Endothelial cell of umbilical vein (primary cell): Measurements from ENCODE around the gene CPLANE2. TPM values are rescaled to one million over a fixed set of nuclear protein-coding genes. Genes with fewer than 3 reads are reported as not detected.

ENCODE experiments used
- BruUV-seq: library from RNA; stranded (reverse); fragments of 400-500 nt; replicated peaks from 2 replicates; lab custom pipeline; 2021; lab: Mats Ljungman, UMichigan
- CTCF ChIA-PET: fragments of 300-600, 350-600 bp; sonication (Branson Sonifier 250); formaldehyde crosslinking; loops from one replicate; lab custom pipeline; 2021; ENCODE audit warnings: antibody characterized with exemption, inconsistent platforms; lab: Charles Lee
- POLR2A ChIA-PET: fragments of 300-600, 350-600 bp; sonication (Branson Sonifier 250); formaldehyde crosslinking; loops from one replicate; lab custom pipeline; 2021; ENCODE audit warnings: antibody characterized with exemption, inconsistent platforms; lab: Charles Lee
- DNase-seq: peaks from one replicate; pipeline ENCODE4 v3.0.0-alpha.2; 2011; ENCODE audit warnings: low read depth, low spot score
- FAIRE-seq: peaks from 2 replicates; lab custom pipeline; 2011; peaks lifted over from hg19 to GRCh38; lab: Jason Lieb, UNC
- H2AFZ ChIP-seq: 2 replicates; pipeline ENCODE4 v1.6.0; 2012; ENCODE audit warnings: low read depth, low read length, control low read depth, inconsistent platforms
- H3K27ac ChIP-seq: 2 replicates; pipeline ENCODE4 v1.5.1; 2011; ENCODE audit warnings: low read depth, mild to moderate bottlenecking, control low read depth, low read length, moderate library complexity; ENCODE audit not compliant: insufficient read depth
- H3K27me3 ChIP-seq, 2 experiments: 2 replicates each; pipeline versions ENCODE4 v1.6.0 to v1.6.1; 2011; ENCODE audit warnings: low read length in 2 of 2, mixed read lengths in 1 of 2; ENCODE audit not compliant: control insufficient read depth in 2 of 2, insufficient read depth in 2 of 2
- H3K36me3 ChIP-seq, 2 experiments: 2 replicates in 1 of 2; 3 replicates in 1 of 2; pipeline ENCODE4 v1.5.1; 2011; ENCODE audit warnings: low read length in 2 of 2, mild to moderate bottlenecking in 1 of 2, moderate library complexity in 1 of 2; ENCODE audit not compliant: control insufficient read depth in 2 of 2, insufficient read depth in 2 of 2; ENCODE audit errors: extremely low read depth in 1 of 2
- H3K4me1 ChIP-seq: 3 replicates; pipeline ENCODE4 v1.5.1; 2011; ENCODE audit warnings: mild to moderate bottlenecking, low read length; ENCODE audit not compliant: control insufficient read depth, insufficient read depth; ENCODE audit errors: extremely low read depth
- H3K4me2 ChIP-seq: 2 replicates; pipeline ENCODE4 v1.6.1; 2011; ENCODE audit warnings: low read length, control low read depth, mixed read lengths; ENCODE audit not compliant: insufficient read depth
- H3K4me3 ChIP-seq, 3 experiments: fragments of 200-600 bp in 1 of 3; sonication (generic), shearing (Covaris generic) in 1 of 3; replicated peaks in 1 of 3; 2 replicates each; pipeline ENCODE4 v1.5.1; 2011 to 2016; ENCODE audit warnings: control low read depth in 3 of 3, low read length in 3 of 3, mild to moderate bottlenecking in 2 of 3, inconsistent platforms in 1 of 3, low read depth in 1 of 3, moderate library complexity in 1 of 3; ENCODE audit not compliant: insufficient read depth in 1 of 3
- H3K79me2 ChIP-seq: 2 replicates; pipeline ENCODE4 v1.6.0; 2012; ENCODE audit warnings: low read length, inconsistent platforms; ENCODE audit not compliant: control insufficient read depth, insufficient read depth
- H3K9ac ChIP-seq: replicated peaks from 2 replicates; pipeline ENCODE3; 2011; ENCODE audit warnings: low read length, control low read depth; ENCODE audit not compliant: insufficient read depth; ENCODE audit errors: extremely low read depth
- H3K9me1 ChIP-seq: replicated peaks from 3 replicates; pipeline ENCODE4 v1.6.0; 2011; ENCODE audit warnings: mild to moderate bottlenecking, low read length; ENCODE audit not compliant: control insufficient read depth, insufficient read depth; ENCODE audit errors: extremely low read depth
- H3K9me3 ChIP-seq: replicated peaks from 2 replicates; pipeline ENCODE4 v1.5.1; 2012; ENCODE audit warnings: low read length, inconsistent platforms; ENCODE audit not compliant: control insufficient read depth, insufficient read depth
- H4K20me1 ChIP-seq: replicated peaks from 2 replicates; pipeline ENCODE3; 2011; ENCODE audit warnings: mild to moderate bottlenecking, low read length; ENCODE audit not compliant: control insufficient read depth, insufficient read depth; ENCODE audit errors: extremely low read depth
- CTCF ChIP-seq, 2 donors: IDR thresholded peaks; 1 replicate in 1 of 2; 2 replicates in 1 of 2; pipeline ENCODE4 v1.5.1; 2011; ENCODE audit warnings: low read length in 2 of 2, mild to moderate bottlenecking in 2 of 2, moderate library complexity in 2 of 2, control low read depth in 1 of 2, inconsistent platforms in 1 of 2, low read depth in 1 of 2; ENCODE audit not compliant: insufficient read depth in 1 of 2; ENCODE audit errors: extremely low read depth in 1 of 2
- EZH2 ChIP-seq: IDR thresholded peaks from 2 replicates; pipeline ENCODE4 v1.6.1; 2012; ENCODE audit warnings: borderline replicate concordance, low read depth, mild to moderate bottlenecking, moderate library complexity, low read length, inconsistent platforms; ENCODE audit not compliant: severe bottlenecking
- FOS ChIP-seq: IDR thresholded peaks from 2 replicates; pipeline ENCODE4 v1.6.1; 2011; ENCODE audit warnings: mild to moderate bottlenecking, low read length, moderate library complexity, borderline replicate concordance; ENCODE audit not compliant: insufficient read depth
- GATA2 ChIP-seq: IDR thresholded peaks from 2 replicates; pipeline ENCODE4 v1.7.0; 2011; ENCODE audit warnings: low read depth, mild to moderate bottlenecking, moderate library complexity, mixed read lengths, low read length; ENCODE audit not compliant: insufficient read length, insufficient read depth
- JUN ChIP-seq: IDR thresholded peaks from 2 replicates; pipeline ENCODE4 v1.6.1; 2011; ENCODE audit warnings: borderline replicate concordance, low read depth; ENCODE audit not compliant: insufficient read length, insufficient read depth
- MAX ChIP-seq: IDR thresholded peaks from 2 replicates; pipeline ENCODE4 v1.6.1; 2011; ENCODE audit not compliant: insufficient read depth, insufficient read length
- MYC ChIP-seq: IDR thresholded peaks from one replicate; pipeline ENCODE4 v1.6.1; 2011; ENCODE audit warnings: mild to moderate bottlenecking, low read depth, low read length
- POLR2A ChIP-seq: IDR thresholded peaks from 2 replicates; pipeline ENCODE4 v1.6.1; 2012; ENCODE audit warnings: low read depth, mild to moderate bottlenecking, control low read depth, low read length
- POLR2AphosphoS5 ChIP-seq: IDR thresholded peaks from 2 replicates; pipeline ENCODE4 v1.6.1; 2012; ENCODE audit warnings: low read depth, mild to moderate bottlenecking, control low read depth, low read length, moderate library complexity; ENCODE audit not compliant: insufficient read depth
- dilution Hi-C: fragments of 300-500 bp; cut with MboI; formaldehyde crosslinking; loops from one replicate; pipeline ENCODE4 v1.15.0; 2019; ENCODE audit warnings: low sequenced_read_pairs; ENCODE audit not compliant: extremely low pct_ligation_motif_present
- intact Hi-C: fragments of 100-400 bp; cut with micrococcal nuclease; formaldehyde crosslinking; loops from one replicate; pipeline ENCODE4 v1.10.0; 2022
- polyA plus RNA-seq, 4 experiments: library from polyadenylated mRNA; depleted of rRNA in 3 of 4; stranded (reverse) in 3 of 4; unstranded in 1 of 4; fragments of >200 nt; gene quantifications; 2 replicates each; pipeline versions ENCODE4 v1.2.1 to v1.2.3, GENCODE V29; 2011 to 2012; ENCODE audit warnings: missing spikeins in 1 of 4
- total RNA-seq: library from RNA; stranded (reverse); gene quantifications from 2 replicates; pipeline ENCODE4 v1.2.3, GENCODE V29; 2021

CPLANE2 gene
- total and polyA plus RNA-seq, 2 donors (not counting 3 experiments of a cell fraction or from before 2014, with no cell fraction given): 3.9 to 4.6 TPM

- dilution Hi-C loops: no loop called here
- peaks cover 3% of the 10 kb centered on the region for H3K79me2 ChIP-seq
- H3K4me2 ChIP-seq: no peak overlapping the region
Measured at GRCh38 chr1:16183765-16184556, 53.0 kb downstream of the CPLANE2 start.

GRCh38 chr1:16183179-16183578 lies 53.8 kb downstream of the CPLANE2 start:
- dilution Hi-C loops (no loop called here), intact Hi-C loops (no loop called here)
- no peaks in the 10 kb centered on the region for H4K20me1 ChIP-seq
- H3K4me1 ChIP-seq: peaks cover 30% of the 10 kb centered on the region
- no TSS peak for BruUV-seq
- POLR2A ChIA-PET: interaction anchor here (0.6 to 1.0 kb wide), 3 partner anchors 29 to 114 kb away, joined by 5 to 6 read pairs (median 6); no protein-coding TSS in a partner anchor
- no peak for FAIRE-seq
- no peaks in the 10 kb centered on the region for H3K9me3 ChIP-seq
- CTCF ChIA-PET: interaction anchor here (0.6 to 16.2 kb wide), 5 partner anchors 28 to 103 kb away, joined by 3 to 353 read pairs (median 18); partner anchors contain the start of gene EPHA2
- H3K9ac ChIP-seq: no peak overlapping the region
- H3K4me3 ChIP-seq: no peak overlapping the region
- no peak for TF ChIP-seq FOS
- no peak for TF ChIP-seq MAX
- no peak for TF ChIP-seq POLR2A
- TF ChIP-seq GATA2: no peak
- no peak for TF ChIP-seq EZH2
- TF ChIP-seq POLR2AphosphoS5: no peak
- no peak for TF ChIP-seq JUN
- TF ChIP-seq MYC: no peak
- TF ChIP-seq CTCF (IDR thresholded peaks at IDR 0.05; ENCODE audit: extremely low read depth in 1 of 2, insufficient read depth in 1 of 2, low read depth in 1 of 2, low read length in 2 of 2): no peak
- no peaks in the 10 kb centered on the region for H3K36me3 ChIP-seq
- H3K27me3 ChIP-seq: no peaks in the 10 kb centered on the region
- H3K9me1 ChIP-seq: no peaks in the 10 kb centered on the region
- H2AFZ ChIP-seq: no peak overlapping the region
- H3K4me2 ChIP-seq: no peak overlapping the region
- H3K27ac ChIP-seq: no peak overlapping the region
- no peak for DNase-seq
- peaks cover 3% of the 10 kb centered on the region for H3K79me2 ChIP-seq

More at GRCh38 chr1:16183765-16184556, 53.0 kb downstream of the CPLANE2 start:
- ChIA-PET CTCF (interaction anchor here (0.6 to 16.2 kb wide), 5 partner anchors 29 to 103 kb away, joined by 3 to 353 read pairs (median 28); partner anchors contain the start of gene EPHA2), POLR2A (no interaction called here)
- no peak overlapping the region for H3K4me3 ChIP-seq
- H3K4me1 ChIP-seq: peaks cover 27% of the 10 kb centered on the region
- H3K9me3 ChIP-seq: no peaks in the 10 kb centered on the region
- no peaks in the 10 kb centered on the region for H4K20me1 ChIP-seq
- TF ChIP-seq EZH2: no peak
- intact Hi-C loops: no loop called here
- H3K9me1 ChIP-seq: no peaks in the 10 kb centered on the region
- no peak overlapping the region for H2AFZ ChIP-seq
- H3K9ac ChIP-seq: no peak overlapping the region
- H3K27me3 ChIP-seq: no peaks in the 10 kb centered on the region
- no peak for FAIRE-seq
- H3K27ac ChIP-seq: no peak overlapping the region
- BruUV-seq: no TSS peak
- no peak for DNase-seq
- no peaks in the 10 kb centered on the region for H3K36me3 ChIP-seq
